ENCODE data around the gene ZNF215.
A peak's percentile ranks its signal among the peaks of the same experiment; 100 is the strongest.
"Not testable (repeated sequence)": the region's sequence is repeated elsewhere in the genome, so short reads cannot be mapped to it uniquely, and the experiment has no call there.

ZNF215 gene

DNA sequence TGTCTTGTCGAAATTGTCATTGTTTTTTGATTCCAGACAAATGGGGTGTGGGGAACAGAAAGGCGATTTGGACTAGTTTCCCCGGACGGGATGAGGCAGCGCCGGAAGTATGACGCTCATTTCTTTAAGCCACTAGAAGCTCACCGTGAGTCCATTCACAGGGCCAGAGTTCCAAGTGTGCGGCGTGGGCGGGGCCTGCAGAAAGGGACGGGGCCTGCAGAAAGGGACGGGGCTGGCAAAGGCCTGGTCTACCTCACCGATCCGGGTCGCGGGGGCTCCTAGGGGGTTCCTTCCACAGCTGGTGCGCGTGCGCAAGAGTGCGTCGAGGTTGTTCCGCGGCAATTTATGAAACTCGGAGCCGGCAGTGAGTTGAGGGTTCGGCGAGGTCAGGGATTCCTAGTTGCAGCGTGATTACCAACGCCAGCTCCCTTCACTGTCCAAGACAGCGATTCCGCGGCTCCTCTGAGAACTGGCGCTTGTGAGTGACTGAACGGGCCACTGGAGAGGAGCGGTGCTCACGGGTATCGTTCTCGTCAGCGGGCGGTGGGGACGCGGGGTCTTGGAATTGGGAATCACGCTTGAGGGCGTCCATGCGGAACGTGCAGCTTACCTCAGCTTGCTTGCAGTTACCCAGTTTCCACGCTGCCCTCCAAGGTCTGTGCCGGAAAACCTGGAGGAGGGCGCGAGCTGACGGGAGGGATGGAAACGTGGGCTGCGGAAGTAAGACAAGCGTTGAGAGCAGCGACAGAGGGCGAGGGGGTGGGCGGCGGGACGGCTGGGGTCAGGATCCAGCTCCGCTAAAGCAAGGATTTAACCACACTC lies at the start of gene ZNF215:
TSS of gene ZNF215 (plus strand) at position 219 of the 822 bp plus-strand sequence. CDS start 5,847 bp downstream, outside the sequence.
- DNase-seq (ENCODE audit: low spot score), result peak; percentile 79

DNA sequence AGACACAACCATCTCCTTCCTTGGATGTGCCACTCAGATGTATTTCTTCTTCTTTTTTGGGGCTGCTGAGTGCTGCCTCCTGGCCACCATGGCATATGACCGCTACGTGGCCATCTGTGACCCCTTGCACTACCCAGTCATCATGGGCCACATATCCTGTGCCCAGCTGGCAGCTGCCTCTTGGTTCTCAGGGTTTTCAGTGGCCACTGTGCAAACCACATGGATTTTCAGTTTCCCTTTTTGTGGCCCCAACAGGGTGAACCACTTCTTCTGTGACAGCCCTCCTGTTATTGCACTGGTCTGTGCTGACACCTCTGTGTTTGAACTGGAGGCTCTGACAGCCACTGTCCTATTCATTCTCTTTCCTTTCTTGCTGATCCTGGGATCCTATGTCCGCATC lies 49.3 kb upstream of the ZNF215 start:
- no peak for DNase-seq (ENCODE audit: low spot score)

DNA sequence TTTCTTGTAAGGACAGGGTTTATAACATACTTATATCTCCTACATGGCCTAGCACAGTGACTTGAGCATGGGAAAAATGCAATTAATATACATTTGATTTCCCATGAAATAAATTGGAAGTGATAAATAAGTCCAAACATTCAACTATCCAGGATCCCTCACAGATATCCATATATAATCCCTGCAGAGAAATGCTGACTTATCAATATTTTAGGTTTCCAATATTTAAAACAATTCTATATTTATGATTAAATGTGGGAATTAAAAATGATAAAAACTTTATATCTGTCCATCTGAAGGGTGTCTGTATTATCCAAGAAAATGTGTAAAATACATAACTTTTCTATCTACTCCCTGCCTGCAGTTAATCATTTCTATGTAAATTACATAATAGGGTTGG lies 43.5 kb upstream of the ZNF215 start:
- no peak for DNase-seq (ENCODE audit: low spot score)

DNA sequence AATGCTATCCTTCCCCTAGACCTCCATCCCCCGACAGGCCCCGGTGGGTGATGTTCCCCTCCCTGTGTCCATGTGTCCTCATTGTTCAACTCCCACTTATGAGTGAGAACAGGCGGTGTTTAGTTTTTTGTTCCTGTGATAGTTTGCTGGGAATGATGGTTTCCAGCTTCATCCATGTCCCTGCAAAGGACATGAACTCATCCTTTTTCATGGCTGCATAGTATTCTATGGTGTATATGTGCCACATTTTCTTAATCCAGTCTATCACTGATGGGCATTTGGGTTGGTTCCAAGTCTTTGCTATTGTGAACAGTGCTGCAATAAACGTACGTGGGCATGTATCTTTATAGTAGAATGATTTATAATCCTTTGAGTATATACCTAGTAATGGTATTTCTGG lies 38.5 kb upstream of the ZNF215 start:
- not testable (repeated sequence) for DNase-seq (ENCODE audit: low spot score)

DNA sequence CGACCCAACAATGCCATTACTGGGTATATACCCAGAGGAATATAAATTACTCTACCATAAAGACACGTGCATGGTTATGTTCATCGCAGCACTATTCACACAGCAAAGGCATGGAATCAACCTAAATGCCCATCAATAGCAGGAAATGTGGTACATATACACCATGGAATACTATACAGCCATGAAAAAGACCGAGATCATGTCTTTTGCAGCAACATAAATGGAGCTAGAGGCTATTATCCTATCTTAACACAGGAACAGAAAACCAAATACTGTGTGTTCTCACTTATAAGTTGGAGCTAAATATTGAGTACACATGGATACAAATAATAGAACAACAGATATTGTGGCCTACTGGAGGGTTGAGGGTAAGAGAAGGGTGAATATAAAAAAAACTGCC lies 37.4 kb upstream of the ZNF215 start:
- DNase-seq (ENCODE audit: low spot score), result no peak

DNA sequence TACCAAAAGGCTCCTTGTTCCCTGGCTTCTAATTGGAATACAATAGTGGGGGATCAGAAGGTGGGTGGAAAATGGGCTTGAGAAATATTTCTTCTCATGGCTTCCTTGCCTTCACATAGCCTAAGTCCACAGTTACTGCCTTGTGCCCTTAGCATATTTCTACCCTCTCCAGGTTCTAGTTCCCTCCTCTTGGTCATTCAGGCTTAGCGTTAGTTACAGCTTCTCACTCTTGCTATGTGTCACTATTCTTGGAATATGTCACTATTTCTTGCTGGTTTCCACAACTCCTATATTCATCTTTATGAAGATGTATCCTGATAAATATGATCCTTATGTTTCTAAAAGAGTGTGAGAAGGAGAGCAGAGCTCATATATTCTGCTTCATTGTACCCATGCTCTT lies 36.4 kb upstream of the ZNF215 start:
- DNase-seq (ENCODE audit: low spot score), result no peak

DNA sequence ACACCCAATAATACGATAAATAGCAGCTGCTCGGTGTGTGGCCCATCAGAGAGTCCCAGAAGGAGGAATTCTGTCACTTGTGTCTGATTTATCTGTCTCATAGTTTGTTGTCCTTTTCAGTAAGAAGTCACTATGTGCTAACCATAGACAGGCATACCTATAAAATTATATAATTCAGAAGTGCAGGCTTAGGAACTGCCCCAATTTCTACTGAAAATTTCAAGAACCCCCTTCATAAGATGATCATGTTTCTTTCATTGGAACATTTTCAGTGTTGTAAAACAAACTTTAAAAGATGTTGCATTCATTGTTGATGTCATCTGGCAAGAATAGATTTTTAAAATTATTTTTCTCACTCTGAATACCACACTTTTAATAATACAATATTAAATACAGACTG lies 33.8 kb upstream of the ZNF215 start, which contains the start of gene OR2D2:
TSS of gene OR2D2 (minus strand) at position 101 of the 400 bp plus-strand sequence. CDS start at position 101, 0 bp downstream.
- no peak for DNase-seq (ENCODE audit: low spot score)

DNA sequence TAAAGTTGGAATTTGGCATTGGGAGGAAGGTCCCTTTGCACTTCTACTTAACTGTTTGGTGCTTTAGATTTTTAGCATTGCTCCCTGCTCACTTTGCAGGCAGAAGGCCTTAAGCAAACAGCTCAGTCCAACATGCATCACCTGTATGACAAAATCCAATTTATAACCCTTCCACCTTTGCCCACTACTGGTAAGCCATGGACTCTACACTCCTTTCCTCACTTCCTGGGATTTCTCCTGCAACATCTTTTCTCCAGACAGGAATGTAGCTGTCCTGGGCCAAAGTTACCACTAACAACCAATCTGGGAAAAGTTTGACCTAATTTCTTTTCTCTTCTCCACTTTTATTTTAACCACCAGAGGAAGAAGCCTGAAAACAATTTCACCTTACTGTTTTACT lies 32.1 kb upstream of the ZNF215 start:
- no peak for DNase-seq (ENCODE audit: low spot score)

DNA sequence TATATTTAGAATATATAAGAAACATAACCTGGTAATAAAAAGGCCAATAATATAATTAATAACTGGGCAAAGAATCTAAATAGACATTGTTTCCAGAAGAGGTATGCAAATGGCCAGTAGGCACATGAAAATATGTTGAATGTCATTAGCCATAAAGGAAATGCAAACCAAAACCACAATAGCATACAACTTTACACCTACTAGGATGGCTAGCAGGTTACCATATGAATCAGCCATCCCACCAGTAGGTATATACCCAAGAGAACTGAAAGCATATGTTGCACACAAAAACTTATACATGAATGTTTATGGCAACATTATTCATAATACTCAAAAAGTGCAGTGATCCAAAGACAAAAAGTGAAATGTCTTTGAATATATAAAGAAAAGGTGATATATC lies 31.2 kb upstream of the ZNF215 start:
- DNase-seq (ENCODE audit: low spot score), result no peak

DNA sequence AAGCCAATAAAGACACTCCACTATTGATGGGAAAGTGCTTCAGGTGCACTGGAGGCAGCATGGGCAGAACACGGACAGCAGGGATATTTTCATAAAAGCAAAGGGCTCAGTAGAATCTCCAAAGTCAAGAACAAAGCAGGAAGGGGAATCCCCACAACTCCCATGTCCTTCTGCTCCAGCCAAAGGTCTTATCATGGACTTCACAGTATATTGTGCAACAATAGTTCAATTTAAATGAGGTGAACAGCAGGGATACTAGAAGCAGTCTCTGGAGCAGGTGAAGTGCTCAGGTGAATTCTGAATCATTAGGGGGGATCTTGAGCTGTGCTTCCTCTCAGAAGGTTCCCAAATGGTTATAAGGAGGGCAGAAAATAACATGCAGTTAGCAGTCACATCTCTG lies 27.3 kb upstream of the ZNF215 start:
- no peak for DNase-seq (ENCODE audit: low spot score)

DNA sequence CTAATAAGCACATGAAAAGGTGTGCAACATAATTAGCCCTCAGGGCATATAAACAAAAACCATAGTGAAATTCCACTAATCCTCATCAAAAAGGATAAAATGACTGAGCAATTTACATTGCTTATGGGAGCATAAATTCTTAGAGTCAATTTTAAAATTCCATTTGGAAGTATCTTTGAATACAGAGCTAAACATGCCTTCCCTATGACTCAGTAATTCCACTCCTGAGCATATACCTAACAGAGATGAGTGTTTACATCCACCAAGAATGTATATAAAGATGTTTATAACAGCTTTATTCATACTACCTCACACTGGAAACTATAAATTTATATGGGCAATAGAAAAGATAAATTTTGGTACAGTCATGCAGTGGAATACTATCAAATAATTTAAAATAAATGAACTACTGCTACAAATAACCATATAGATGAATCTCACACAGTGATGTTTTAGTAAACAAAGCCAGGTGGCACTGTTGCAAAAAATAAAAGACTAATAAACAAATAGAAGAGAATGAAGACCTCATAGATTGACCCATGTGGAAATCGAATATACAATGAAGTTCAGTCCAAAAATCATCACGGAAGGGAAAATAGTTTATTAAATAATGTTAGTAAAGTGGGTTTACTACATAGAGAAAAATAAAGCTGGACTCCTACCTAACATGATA lies 25.8 kb upstream of the ZNF215 start:
- DNase-seq (ENCODE audit: low spot score), result no peak

DNA sequence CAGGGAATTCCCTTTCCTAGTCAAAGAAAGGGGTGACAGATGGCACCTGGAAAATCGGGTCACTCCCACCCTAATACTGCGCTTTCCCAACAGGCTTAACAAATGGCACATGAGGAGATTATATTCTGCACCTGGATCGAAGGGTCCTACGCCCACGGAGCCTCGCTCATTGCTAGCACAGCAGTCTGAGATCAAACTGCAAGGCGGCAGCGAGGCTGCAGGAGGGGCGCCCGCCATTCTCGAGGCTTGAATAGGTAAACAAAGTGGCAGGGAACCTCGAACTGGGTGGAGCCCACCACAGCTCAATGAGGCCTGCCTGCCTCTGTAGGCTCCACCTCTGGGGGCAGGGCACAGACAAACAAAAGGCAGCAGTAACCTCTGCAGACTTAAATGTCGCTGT lies 21.4 kb upstream of the ZNF215 start:
- not testable (repeated sequence) for DNase-seq (ENCODE audit: low spot score)

DNA sequence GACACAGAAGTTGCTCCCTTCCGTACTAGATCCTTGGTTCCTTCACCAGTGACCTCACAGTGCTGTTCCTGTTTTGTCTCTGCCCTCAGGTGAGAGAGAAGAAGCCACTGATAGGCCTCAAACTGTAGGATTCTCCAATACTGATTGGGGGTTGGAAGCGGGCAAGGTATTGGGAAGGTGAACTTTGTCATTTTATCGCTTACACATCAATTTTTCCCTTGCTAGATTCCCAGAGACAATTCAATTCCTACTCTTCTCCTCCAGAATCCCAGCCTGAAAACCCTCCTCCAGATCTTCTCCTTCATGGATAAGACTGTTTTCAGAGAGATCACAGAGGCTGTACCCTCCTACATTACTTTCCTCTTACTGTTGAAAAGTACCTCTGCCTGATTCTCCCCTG lies 14.8 kb upstream of the ZNF215 start:
- DNase-seq (ENCODE audit: low spot score), result no peak

DNA sequence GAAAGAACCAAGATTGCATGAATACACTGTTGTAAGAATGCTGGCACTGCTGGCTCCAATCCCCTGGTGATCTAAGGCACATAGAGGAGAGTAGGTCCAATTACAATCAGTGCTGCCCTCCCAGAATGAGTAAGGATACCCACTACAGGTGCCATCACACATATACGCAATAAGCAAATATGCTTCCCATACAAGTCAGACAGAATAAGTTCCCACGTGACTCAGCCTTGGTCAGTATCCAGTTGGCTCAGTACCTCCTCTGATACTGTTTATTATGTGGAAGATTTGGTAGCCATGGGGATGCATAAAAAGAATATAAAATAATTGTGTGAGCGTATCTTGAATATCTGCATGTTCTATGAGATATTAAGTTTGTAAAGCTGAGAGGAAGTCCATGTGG lies 14.3 kb upstream of the ZNF215 start:
- DNase-seq (ENCODE audit: low spot score), result peak; percentile 6

DNA sequence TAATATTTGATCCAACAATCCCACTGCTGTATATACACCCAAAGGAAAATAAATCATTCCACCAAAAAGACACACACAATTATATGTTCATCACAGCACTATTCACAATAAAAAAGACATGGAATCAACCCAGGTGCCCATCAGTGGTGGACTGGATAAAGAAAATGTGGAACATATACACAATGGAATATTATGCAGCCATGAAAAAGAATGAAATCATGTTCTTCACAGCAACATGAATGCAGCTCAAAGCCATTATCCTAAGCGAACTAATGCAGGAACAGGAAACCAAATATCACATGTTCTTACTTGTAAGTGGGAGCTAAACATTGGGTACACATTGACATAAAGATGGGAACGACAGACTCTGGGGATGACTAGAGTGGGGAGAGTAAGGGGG lies 6.5 kb upstream of the ZNF215 start:
- no peak for DNase-seq (ENCODE audit: low spot score)

DNA sequence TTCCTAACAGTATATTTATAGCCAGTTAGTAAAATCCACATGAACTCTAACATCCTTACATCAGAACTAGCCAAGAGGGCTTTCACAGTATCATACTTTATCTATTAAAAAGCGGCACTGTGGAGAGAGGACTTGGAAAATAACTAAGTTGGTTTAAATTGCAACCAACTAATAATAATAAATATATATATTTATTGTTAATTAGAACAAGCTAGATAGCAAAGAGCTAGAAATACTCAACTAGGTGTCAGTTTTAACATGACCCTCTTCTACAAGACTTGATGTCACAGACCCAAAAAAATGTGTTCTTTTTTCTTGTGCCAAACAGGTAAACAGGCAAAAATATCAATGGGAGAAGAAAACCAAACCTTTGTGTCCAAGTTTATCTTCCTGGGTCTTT lies 5.5 kb upstream of the ZNF215 start, which contains the start of gene OR2D3:
TSS of gene OR2D3 (plus strand) at position 301 of the 400 bp plus-strand sequence. CDS start at position 301, 0 bp downstream.
- no peak for DNase-seq (ENCODE audit: low spot score)

DNA sequence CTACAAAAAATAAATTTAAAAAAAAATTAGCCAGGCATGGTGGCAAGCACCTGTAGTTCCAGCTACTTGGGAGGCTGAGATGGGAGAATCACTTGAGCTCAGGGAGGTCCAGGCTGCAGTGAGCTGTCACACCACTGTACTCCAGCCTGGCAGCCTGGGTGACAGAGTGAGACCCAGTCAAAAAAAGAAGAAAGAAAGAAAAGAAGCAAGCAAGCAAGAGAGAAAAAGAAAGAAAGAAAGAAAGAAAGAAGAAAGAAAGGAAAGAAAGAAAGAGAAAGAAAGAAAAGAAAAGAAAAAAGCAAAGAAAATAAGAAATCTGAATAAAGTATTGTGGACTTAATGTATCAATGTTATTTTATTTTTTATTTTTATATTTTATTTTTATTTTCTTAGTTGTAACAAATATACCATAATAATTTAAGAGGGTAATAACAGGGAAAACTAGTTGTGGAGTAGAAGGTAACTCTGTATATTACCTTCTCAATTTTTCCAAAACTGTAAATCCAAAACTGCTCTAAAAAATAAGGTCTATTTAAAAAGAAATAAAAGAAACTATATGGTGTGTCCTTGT lies 1.1 kb upstream of the ZNF215 start:
- no peak for DNase-seq (ENCODE audit: low spot score)

DNA sequence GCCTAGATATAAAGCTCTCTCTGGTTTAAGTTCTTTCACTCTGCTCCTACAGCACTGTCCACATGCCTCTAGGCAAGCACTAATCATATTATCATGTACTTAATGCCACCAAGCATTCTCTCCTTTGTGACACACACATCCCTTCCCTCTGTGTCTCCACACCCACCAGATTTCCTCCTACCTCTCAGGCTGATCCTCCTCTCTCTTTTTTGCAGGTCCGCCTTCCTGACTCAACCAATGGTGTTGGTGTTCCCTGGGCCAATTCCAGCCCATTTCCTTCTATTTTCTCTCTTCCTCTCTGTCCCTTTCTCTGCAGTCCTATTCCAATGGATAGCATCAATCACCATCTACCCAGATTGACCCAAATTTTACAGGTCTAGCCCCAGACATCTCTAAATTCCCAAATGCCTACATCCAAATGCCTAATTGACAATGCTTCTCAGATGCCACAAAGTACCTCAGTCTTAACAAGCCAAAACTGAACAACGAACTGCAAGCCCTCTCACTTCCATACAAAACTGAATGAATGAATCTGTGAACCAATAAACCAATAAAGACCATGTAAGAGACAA lies 504 bp upstream of the ZNF215 start:
- no peak for DNase-seq (ENCODE audit: low spot score)

DNA sequence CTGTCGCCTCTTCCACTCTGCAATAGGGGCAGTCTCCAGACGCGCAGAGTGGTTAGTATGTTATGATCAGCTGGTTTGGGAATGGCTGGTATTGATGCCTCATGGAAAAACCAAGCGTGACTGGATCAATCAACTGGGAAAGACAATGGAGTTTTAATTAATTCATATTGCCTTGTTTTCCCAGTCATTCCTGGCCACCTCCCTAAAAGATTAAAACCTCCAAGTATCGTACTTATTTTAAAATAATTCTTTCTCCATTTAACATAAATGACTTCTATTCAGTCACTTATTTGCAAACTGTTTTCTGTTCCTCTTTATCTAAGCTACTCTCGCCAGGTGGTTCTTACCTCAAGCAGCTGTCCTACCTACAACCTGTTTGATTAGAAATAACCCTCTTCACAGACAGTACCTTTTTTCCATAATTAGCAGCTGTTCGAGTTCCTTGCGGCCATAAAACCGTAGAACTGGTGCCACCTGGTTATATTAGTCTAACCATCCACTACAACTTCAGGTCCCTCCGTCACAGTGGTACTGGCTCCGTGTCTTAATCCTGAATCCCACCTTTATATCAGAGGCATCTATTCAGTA lies 898 bp downstream of the ZNF215 start:
- no peak for DNase-seq (ENCODE audit: low spot score)

DNA sequence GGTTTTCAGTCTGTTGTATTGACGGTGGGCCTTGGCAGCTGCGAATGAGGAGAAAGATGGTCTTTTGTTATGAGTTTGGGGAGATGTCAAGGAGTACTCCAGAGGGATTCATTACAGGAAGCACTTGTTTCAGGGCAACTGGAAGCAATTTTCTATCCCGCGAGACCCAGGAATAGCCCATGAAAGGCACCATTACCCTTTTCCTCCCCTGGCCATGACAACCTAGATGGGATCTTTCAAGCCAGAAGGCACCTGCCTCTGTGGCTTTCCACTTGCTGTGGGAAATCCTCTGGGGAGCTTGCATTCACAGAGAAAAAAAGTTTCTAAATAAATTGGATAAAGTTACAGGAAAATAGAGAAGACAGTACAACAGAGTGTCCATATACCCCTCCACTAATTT lies 2.7 kb downstream of the ZNF215 start:
- DNase-seq (ENCODE audit: low spot score), result no peak

DNA sequence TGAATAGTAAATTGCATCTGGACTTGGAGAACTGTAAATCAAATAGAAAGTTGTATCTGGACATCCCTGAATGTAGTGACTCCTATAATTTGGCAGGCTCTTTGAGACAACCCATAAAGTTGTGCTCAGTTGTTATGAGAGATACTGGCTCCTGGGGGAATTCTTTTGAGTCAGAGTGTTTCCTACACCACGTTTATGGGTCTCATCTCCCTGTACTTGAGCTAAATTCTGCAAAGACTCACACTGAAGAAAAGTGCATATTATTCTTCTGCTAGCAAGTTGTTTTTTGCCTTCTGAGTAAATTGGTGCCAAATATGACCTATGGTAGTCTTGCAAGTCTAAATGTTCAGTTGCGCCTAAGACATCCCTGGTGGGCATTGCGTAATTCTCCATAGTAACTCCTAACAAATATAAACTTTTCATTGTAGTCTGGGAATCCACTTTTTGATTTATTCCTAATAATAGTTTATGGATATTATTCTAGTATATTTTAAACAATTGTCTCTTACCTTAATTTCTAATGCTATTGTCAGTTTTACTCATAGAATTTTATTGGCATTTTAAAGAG lies 5.0 kb downstream of the ZNF215 start:
- no peak for DNase-seq (ENCODE audit: low spot score)

DNA sequence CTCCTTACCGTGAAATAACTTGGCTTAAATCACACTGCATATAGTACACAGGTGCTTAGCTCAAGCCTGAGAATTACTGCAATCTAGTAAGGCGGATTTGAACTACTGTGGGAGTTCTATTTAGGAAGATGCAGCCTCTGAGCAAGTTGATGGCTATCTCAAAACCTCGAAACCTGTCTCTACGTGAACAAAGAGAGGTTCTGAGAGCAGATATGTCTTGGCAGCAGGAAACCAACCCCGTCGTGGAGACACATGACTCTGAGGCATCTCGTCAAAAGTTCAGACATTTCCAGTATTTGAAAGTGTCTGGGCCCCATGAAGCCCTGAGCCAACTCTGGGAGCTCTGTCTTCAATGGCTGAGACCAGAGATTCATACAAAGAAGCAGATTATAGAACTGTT lies 5.9 kb downstream of the ZNF215 start:
- no peak for DNase-seq (ENCODE audit: low spot score)

Measured in AG08396 (cell line).